RWPE1 (cell line): Measurements from ENCODE around the gene FFAR1.

Source experiments
- CTCF ChIA-PET: fragments of 350-600 bp; sonication (Branson Sonifier 250); formaldehyde crosslinking; extraction: SDS; loops from one replicate; lab custom pipeline; 2021; lab: Yijun Ruan, JAX
- POLR2A ChIA-PET: fragments of 400-600 bp; formaldehyde crosslinking; extraction: SDS; loops from one replicate; lab custom pipeline; 2020; ENCODE audit warnings: antibody characterized with exemption; ENCODE audit not compliant: low non-redundant PET; lab: Yijun Ruan, JAX
- DNase-seq: peaks from one replicate; pipeline ENCODE4 v3.0.0; 2012; ENCODE audit warnings: low spot score
- H3K27ac ChIP-seq: fragments of 450-650 bp; 2 replicates; pipeline ENCODE4 v1.5.1; 2017
- TF ChIP-seq, protein P1 (sequence below): fragments of 450-650 bp; conservative IDR thresholded peaks from 2 replicates; pipeline ENCODE4 v1.5.1; 2017; ENCODE audit warnings: low read depth, mild to moderate bottlenecking

The FFAR1 gene

DNA sequence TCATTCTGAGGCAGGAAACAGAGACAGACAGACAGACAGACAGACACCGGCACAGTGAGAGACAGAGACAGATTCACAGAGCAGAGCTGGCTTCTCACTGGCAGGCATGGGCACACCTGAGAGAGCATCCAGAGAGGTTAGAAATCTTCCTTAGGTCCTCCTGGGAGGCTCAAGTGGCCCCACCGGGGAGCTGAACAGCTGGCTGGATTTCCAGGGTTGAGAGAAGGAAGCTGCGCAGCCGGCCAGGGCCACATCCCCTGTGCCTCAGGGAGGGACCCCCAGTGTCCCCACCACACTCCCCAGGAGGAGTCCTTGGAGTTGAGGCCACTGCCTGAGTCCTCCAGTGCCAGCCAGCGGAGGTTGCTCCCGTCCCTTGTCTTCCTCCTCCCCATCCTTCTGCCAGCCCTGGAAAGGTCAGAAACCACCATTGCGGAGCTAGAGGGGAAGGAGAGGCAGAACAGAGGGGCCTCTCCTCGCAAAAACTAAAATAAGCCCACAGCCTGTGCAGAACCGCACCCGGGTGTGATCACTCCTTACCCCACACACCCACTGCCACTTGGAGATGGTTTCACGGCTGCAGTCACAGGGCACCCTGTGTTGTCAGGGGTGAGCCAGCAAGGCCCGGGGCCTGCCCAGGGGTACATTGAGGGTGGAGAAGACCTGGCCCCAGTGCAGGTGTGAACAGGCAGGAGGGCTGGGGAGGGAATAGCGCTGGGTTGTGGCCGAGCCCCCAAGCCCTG, 14.7 kb downstream of the FFAR1 start:
- ChIA-PET CTCF (interaction anchor here (1.8 kb wide), 1 partner anchor 9 kb away, joined by 7 read pairs; no protein-coding TSS in a partner anchor), POLR2A (no interaction called here)
- no peak for DNase-seq
- TF ChIP-seq, protein P1, sequence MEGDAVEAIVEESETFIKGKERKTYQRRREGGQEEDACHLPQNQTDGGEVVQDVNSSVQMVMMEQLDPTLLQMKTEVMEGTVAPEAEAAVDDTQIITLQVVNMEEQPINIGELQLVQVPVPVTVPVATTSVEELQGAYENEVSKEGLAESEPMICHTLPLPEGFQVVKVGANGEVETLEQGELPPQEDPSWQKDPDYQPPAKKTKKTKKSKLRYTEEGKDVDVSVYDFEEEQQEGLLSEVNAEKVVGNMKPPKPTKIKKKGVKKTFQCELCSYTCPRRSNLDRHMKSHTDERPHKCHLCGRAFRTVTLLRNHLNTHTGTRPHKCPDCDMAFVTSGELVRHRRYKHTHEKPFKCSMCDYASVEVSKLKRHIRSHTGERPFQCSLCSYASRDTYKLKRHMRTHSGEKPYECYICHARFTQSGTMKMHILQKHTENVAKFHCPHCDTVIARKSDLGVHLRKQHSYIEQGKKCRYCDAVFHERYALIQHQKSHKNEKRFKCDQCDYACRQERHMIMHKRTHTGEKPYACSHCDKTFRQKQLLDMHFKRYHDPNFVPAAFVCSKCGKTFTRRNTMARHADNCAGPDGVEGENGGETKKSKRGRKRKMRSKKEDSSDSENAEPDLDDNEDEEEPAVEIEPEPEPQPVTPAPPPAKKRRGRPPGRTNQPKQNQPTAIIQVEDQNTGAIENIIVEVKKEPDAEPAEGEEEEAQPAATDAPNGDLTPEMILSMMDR: no peak
- no peak overlapping the region for H3K27ac ChIP-seq

DNA sequence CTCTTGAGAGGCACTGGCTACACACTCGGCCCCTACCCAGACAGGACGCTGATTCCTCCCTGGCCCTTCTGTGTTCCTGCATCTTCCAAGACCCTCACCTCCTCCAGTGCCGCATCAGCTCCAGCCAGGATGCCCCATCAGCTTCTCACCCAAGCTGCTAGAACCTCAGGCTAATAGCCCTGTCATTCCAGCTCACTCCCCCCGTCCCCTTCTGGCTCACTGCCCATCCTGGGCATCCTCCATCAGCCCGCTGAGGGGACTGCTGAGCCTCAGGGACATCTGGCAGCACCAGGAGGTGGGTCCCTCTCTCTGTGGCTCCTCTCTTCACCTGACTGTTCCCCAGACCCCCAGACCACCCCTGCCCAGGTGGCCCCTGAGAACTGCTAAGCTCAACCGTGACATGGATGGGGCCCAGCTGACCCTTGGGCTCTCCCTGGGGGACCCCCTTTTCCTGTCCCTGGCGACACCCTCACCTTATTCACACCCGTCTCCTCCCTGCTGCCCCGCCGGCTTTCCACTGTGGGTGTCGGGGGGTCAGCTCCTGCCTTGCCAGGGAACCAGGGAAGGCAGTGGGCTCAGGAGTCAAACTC, 15.4 kb downstream of the FFAR1 start:
- POLR2A ChIA-PET: no interaction called here
- no peak for DNase-seq
- TF ChIP-seq, protein P1: no peak
- CTCF ChIA-PET: no interaction called here
- H3K27ac ChIP-seq: no peak overlapping the region

DNA sequence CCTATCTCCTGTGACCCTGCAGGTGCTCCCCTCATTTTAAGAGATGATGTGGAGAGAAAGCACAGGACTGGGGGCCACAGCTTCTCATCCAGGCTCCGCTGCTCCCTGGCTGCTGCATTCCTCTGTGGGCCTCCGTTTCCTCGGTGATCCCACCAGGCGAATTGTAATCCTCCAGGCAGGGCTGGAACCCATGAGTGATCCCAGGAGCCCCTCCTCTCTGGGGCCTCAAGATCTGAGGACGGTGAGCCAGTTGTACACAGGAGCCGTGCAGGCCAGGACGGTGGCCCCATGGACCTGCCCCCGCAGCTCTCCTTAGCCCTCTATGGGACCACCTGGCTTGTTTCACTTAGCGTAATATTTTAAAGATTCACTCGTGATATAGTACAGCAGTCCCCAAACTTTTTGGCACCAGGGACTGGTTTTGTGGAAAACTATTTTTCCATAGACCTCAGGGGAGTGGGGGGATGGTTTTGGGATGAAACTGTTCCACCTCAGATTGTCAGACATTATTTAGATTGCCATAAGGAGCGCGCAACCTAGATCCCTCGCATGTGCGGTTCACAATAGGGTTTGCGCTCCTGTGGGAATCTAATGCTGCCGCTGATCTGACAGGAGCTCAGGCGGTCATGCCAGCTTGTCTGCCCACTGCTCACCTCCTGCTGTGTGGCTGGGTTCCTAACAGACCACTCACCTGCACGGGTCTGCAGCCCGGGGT, 16.2 kb downstream of the FFAR1 start:
- TF ChIP-seq, protein P1: no peak
- CTCF ChIA-PET: interaction anchor here (0.6 to 0.7 kb wide), 2 partner anchors 117 to 1801 kb away, joined by 3 read pairs; no protein-coding TSS in a partner anchor
- POLR2A ChIA-PET: no interaction called here
- H3K27ac ChIP-seq: no peak overlapping the region
- no peak for DNase-seq

DNA sequence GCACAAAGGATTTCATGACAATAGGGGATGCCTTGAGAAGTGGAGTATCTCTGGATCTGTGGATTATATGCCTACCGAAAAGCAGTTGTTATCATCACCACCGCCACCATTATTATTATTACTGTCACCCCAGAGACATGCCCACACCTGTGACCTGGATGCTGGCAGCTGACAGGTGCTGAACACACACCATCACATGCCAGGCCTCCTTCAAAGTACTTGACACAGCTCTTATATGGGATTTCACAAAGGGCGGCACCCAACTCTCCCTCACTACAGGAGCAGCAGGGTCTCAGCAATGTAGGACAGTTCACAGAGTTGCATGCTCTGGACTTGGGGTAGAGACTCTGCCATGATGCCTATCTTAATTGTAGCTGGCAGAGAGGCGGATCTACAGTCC, 17.6 kb downstream of the FFAR1 start:
- POLR2A ChIA-PET: interaction anchor here (0.6 kb wide), 1 partner anchor 195 kb away, joined by 3 read pairs; no protein-coding TSS in a partner anchor

DNA sequence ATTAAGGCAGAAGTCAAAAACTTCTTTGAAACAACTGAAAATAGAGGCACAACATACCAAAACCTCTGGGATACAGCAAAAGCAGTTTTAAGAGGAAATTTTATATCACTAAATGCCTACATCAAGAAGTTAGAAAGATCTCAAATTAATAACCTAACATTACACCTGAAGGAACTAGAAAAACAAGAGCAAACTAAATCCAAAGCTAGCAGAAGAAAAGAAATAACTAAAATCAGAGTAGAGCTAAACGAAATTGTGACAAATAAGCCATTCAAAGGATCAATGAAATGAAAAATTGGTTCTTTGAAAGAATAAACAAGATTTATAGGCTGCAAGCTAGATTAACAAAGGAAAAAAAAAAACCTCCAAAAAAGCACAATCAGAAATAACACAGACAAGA, 20.7 kb downstream of the FFAR1 start:
- no peak overlapping the region for H3K27ac ChIP-seq
- CTCF ChIA-PET: no interaction called here
- TF ChIP-seq, protein P1: no peak
- DNase-seq: no peak
- POLR2A ChIA-PET: no interaction called here

More for the DNA sequence above, 17.6 kb downstream of the FFAR1 start:
- no peak for DNase-seq
- TF ChIP-seq, protein P1: no peak
- CTCF ChIA-PET: interaction anchor here (1.3 kb wide), 1 partner anchor 103 kb away, joined by 3 read pairs; no protein-coding TSS in a partner anchor
- no peak overlapping the region for H3K27ac ChIP-seq

DNA sequence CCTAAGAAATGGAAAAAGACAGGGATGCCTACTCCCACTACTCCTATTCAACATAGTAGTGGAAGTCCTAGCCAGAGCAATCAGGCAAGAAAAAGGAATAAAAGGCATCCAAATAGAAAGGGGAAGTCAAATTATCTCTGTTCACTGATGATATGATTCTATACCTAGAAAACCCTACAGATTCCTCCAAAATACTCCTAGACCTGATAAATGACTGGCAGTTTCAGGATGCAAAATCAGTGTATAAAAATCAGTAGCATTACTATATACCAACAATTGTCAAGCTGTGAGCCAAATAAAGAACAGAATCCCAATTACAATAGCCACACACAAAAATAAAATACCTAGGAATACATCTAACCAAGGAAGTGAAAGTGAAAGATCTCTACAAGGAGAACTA, 21.8 kb downstream of the FFAR1 start:
- no peak for DNase-seq
- ChIA-PET POLR2A (no interaction called here), CTCF (no interaction called here)
- TF ChIP-seq, protein P1: no peak
- H3K27ac ChIP-seq: no peak overlapping the region
